NOMO-1 treated with DMSO at 0.1 percent for 48 hours (cell line): ENCODE results near the gene POTEF.
"Not testable (repeated sequence)": the region's sequence is repeated elsewhere in the genome, so short reads cannot be mapped to it uniquely, and the experiment has no call there.

Experiments used
- DNase-seq: peaks from one replicate; lab custom pipeline; 2025; ENCODE audit not compliant: unreplicated experiment; lab: John Stamatoyannopoulos, UW

Gene POTEF

DNA sequence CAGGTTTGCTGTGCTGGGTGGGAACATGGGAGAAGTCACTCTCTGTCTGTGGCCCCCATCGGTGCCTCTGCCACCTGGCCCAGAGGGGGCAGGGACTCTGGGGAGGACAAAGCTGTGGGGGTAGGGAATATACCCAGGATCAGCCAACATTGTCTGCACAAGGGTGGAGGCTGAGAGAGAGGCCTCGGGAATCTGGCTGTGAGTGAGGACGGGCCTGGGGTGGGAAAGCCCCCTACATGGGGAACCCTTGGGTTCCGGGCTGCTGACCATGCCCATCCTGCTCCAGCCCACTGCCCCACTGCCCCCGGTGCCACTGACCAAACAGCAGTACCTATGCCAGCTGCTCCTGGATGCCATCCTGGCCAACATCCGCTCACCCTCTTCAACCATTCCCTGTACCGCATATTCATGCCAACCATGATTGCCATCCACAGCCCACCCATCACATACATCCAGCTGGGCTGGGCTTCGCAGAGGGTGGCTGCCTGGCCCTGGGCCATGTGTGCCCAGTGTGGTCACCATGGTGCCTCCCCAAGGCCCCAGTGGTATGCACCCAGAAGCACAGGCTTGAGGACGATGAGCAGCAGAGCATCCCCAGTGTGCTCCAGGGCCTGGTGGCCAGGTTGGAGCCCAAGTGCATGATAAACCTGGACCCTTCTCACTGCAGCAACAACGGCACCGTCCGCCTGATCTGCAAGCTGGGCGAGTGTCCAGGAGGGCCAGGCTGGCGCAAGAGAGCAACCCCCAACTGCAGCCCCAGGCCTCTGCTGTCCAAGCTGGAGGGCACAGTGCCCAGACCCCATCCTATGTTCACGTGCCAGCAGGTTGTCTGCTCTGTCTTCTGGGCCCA is 6.9 kb upstream of the POTEF start:
- no peak for DNase-seq

DNA sequence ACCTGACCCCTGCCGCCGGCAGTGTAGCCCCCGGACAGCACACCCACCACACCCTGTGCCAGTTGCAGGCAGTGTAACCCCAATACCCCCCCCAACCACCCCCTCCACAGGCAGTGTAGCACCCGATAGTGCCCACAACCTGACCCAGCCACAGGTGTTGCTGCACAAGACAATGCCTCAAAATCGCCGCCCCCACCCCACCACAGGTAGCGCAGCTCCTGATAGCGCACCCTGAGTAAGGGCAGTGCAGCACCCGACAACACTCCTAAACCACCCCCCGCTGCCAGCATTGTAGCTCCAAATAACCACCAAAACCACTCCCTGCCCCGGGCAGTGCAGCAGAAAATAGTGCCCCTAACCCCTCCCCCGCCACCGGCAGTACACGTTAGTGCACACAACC is 558 bp downstream of the POTEF start:
- not testable (repeated sequence) for DNase-seq

DNA sequence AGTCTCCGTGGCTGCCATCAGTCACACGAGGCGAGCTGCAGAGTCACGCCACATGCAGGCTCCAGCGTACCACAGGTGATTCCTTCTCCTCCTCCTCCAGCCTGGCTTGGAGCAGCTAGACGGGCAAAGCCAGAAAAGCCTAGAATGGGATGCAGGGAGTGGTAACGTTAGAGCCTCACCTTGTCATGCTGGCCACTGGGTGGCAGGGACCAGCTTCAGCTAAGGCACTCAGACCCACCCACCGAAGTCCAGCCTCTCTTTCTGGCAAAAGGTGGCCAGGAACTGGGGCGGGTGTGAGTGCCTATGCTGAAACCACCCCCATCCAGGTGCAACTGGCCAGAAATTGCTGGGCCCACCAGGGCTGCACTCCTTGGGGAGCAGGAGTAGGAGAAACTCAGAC is 1.3 kb downstream of the POTEF start:
- DNase-seq: not testable (repeated sequence)

DNA sequence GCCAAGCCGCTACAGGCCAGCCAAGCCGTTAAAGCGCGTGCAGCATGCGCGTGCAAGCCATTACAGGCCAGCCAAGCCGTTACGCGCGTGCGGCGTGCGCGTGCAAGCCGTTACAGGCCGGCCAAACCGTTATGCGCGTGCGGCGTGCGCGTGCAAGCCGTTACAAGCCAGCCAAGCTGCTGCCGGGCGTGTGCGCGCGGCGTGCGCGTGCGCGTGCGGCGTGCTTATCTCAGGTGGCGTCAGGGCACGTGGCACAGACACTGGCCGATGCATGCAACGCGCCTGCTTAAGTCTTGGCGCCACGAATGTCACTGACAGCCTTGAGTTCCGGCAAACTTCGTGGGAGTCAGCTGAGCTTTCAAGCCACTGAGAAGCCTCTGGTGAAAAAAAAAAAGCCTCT is 8.1 kb downstream of the POTEF start:
- not testable (repeated sequence) for DNase-seq

DNA sequence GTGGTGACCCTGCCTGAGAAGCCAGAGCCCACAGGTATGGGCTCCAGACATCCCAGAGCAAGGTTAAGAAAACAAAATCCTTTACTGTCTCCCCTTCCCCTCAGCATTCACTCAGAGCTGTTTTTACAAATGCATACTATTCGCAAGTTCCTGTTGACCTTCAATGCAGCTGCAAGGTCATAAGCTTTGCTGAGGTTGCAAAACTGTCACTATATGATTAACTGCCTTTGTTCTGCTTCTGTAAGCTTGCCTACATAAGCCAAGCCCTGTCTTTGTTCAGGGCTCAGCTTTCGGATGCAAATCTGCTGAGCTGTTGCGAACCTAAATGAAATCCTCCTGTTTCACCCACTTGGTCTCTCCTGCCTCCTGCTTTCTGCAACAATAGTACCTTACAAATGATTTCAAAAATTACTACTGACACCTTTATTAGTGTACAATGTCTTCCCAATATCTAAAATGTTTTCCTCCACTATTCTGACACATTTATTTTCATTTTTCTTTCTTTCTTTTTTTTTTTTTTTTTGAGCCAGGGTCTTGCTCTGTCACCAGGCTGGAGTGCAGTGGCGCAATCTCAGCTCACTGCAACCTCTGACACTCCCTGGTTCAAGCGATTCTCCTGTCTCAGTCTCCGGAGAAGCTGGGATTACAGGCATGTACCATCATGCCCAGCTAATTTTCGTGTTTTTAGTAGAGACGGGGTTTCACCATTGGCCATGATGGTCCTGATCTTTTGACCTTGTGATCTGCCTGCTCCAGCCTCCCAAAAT is 26.2 kb downstream of the POTEF start:
- DNase-seq: not testable (repeated sequence)

DNA sequence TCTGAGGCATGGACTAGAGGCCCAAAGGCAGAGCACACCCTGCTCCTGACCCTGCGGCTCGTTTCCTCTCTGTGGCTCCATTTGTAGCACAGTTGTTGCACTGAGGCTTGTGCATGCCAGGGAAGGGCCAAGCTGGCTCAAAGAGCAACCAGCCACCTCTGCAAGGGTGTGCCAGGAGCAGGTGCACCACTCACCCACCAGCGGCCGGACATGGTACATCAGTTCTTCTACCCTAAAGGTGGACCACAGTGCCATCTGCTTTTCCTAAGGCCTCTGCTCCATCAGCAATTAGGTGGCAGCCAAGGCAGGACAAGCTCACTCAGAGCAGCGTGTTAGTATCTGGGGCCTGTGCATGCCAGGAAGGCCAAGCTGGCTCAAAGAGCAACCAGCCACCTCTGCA is 66.4 kb downstream of the POTEF start:
- not testable (repeated sequence) for DNase-seq

DNA sequence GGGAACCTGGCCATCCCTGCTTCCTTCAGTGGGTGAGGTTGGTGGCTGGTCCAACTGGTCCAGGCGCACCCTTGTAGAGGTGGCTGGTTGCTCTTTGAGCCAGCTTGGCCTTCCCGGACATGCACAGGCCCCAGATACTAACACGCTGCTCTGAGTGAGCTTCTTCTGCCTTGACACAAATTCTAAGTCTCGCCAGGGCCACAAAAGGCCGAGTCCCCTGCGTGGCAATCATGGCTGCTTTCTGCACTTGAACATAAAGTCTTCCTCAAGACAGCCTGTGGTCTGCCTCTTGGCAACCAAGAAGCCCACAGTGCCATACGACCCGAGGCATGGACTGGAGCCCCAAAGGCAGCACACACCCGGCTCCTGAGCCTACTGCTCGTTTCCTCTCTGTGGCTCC is 69.0 kb downstream of the POTEF start:
- not testable (repeated sequence) for DNase-seq

DNA sequence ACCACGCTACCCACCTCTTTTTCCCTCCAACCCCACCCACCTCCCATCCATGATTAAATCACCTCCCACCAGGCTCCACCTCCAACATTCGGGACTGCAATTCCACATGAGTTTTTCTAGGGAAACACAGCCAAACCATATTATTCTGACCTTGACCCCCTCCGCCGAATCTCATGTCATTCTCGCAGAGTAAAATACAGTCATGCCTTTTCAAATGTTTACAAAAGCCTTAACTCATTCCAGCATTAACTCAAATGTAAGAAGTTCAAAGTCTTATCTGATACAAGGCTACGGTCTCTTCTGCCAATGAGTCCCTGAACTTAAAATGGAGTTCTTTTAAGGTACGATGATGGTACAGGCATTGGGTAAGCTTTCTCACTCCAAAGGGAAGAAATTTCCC is 72.7 kb downstream of the POTEF start:
- not testable (repeated sequence) for DNase-seq

DNA sequence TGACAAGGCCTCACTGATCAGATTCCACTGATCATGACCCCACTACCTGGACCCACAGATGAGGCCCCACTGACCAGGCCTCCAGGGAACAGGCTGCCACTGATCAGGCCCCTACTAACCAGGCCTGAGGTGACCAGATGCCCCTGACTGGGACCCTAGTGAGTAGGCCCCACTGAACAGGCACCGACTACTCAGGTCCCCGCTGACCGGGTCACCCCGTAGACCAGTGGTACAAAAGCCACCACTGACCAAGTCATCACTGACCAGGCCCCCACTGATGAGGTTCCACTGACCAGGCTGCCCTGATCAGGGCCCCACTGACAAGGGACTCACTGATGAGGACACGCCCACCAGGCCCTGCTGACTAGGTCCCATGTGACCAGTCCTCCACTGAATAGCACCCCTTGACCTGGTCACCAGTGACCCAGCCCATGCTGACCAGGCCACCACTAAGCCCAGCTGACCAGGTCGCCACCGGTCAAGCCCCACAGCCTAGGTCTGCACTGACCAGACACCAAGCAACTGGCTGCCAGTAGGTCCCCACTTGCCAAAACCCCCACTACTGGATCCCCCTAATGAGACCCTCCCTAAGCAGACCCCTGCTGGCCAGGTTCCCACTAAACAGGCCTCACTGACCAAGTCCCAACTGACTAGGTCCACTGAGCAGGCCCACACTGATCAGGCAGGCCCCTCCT is 75.7 kb downstream of the POTEF start:
- DNase-seq: not testable (repeated sequence)

DNA sequence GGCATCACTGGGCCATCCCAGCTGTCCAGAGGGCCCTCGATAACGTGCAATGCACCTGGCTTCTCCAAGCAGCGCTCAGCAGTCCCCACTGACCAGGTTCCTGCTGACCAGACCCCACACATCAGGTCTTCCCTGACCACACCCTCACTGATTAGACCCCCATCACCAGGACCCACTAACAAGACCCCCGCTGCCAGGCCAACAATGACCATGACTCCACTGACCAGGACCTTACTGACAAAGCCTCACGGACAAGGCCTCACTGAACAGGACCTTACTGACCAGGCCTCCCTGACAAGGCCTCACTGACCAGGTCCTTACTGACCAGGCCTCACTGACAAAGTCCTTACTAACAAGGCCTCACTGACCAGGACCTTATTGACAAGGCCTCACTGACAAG is 76.6 kb downstream of the POTEF start:
- not testable (repeated sequence) for DNase-seq

DNA sequence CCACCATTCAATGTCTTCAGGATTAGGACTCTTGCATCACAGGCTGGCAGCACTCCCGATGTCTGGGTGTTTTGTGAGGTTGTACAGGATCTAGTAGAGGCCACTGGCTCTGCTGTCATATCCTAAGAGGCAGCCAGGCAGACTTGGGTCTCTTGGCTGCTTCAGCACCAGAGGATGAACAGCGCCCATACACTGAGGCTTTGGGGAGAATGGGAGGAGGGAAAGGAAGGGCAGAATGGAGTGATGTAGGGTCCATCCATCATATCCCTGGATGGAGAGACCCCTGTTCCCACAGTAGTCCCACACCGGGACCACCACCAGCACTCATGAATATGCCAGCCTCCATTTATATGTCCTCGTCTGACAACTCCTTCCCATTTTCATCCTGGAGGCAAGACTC is 80.6 kb downstream of the POTEF start:
- DNase-seq: not testable (repeated sequence)

DNA sequence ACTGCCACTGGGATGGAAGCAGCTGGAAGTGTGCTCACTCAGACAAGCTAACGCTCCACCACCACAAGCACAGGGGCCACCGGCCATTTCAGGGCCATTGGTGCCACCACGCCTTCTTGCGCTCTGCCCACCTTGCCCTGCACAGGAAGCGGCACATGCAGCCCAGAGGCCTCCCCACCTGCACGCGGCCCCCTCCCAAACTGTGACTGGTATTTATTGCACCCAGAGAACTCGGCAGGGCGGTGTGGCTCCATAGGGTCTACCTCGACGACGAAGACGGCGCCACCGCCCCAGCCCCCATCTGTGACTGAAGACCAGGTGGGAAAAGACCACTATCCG is 90.8 kb downstream of the POTEF start:
- DNase-seq: not testable (repeated sequence)

DNA sequence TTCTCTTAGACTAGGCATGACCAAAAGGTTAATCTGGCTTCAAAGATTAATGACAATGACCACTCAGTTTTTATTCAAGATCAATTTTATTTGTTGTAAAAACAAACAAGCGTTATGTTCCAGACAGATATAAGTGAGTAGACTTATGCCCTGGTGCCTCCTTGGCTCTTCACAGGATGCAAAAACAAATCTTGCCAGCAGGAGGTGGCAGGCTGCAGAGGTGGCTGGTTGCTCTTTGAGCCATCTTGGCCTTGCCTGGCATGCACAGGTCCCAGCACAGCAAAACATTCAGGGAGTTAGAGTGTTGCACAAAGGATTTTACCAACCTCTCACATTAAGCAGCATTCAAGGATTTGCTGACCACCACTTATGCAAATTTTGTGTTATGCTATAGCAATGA is 103.1 kb downstream of the POTEF start:
- DNase-seq: not testable (repeated sequence)
